ENCODE measurements around the gene TMEM39B.
"Not testable (repeated sequence)": the region's sequence is repeated elsewhere in the genome, so short reads cannot be mapped to it uniquely, and the experiment has no call there.

The TMEM39B gene

DNA sequence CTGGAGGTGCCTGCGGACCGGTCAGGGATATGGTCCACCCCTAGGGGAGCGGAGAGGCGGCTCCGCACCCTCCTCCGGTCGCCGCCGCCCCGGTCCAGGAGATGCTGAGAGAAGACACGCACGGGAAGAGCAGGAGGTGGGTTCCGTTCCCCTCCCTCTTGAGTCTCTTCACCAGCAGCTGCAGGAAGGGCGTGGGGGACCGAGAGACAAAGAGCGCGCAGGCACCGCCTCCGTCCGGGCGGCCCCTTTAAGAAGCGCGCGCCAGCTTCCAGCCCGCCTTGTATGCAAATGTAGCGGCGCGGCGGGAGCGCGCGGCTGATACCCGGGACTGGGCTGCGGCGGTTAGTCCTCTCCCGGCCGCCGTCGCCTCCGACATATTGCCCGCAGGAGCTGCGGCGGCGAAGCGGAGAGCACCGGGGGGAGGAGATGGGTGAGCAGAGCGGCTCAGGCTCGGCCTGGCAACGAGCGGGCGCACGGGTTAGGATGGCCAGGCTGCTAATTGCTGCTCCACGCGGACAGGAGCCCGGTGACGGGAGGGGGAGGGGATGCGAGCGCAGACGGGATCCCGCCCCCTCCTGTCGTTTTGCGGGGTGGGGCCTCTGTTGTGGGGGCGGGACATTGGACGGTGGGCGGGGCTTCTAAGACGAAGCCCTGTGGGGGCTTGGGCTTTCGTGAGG is at the start of gene TMEM39B:
TSS of gene TMEM39B (plus strand) at position 318 of the 677 bp plus-strand sequence. CDS start at position 427, 109 bp downstream.
- DNase-seq, result peak; percentile 80 to 90

DNA sequence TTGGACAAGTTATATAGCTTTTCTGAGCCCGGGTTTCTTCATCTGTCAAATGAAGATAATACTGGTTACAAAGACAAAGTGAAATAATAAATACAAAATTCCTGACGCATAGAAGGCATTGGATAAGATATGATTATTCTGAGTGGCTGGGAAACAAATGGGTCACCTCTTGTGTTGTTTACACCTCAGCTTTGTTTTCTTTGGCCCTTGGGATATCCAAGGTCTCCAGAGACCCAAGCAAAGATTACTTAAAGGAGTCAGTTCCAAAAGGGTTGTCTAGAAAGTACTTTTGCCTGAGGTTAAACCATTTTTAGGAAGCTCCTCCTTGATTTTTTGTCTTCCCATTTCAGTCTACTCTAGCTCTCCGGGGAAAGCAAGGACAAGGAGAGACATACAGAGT is 49.4 kb upstream of the TMEM39B start:
- no peak for DNase-seq

DNA sequence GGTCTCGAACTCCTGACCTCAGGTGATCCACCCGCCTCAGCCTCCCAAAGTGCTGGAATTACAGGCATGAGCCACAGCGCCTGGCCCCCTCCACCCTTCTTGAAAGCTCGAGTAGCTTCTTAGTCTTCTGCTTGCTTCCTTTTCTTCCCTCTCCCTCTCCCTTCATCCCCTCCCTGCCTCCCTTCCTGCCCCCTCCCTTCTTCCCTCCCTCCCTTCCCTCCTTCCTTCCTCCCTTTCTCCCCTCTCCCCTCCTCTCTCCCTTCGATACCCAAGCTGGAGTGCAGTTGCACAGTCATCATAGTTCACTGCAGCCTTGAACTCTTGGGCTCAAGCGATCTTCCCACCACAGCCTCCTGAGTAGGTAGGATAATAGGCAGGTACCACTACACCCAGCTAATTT is 47.2 kb upstream of the TMEM39B start:
- no peak for DNase-seq

DNA sequence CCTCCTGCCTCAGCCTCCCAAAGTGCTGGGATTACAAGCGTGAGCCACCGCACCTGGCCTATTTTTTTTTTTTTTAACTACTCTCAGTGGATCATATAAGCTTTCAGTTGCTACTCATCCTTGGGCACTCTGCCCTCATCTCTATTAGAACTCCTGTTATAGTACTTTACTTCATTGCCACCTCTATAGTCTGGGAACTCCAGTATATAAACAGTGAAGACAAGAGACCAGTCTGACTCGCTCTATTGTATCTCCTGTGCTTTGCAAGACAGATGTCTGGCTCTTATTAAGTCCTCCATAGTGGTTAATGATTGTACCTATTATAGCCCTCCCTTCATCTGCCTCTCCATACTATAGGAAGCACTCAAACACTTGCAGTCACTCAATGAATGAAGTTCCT is 44.0 kb upstream of the TMEM39B start:
- DNase-seq, result no peak

DNA sequence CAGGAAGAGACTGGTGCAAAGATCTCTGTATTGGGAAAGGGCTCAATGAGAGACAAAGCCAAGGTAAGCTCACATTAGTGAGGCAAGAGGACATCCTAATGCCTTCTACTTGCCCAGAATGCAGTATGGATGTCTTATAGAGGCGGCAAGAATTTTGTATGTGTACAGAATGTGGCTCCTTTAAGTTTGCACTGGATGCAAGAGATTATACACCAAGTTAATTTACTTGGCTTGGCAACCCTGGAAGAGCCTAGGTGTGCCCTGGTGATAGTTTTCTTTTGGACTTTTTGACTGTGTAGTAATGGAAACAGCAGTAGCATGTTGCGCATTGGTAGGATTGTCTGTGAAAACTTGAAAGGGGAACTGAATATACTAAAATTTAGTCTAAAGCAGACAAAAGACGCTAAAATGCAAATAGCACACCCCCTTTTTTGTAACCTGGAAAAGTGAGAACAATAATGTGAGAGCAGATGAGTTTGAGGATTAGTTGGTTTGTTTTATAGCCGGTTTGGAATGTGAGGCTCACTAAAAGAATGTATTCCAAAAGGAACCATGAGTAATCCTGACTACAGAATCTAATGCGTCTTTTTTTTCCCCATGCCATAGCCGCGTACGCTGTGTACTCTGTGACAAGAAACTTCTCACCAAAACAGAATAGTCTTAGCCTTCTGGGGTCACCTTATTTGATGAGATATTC is 41.0 kb upstream of the TMEM39B start:
- no peak for DNase-seq

DNA sequence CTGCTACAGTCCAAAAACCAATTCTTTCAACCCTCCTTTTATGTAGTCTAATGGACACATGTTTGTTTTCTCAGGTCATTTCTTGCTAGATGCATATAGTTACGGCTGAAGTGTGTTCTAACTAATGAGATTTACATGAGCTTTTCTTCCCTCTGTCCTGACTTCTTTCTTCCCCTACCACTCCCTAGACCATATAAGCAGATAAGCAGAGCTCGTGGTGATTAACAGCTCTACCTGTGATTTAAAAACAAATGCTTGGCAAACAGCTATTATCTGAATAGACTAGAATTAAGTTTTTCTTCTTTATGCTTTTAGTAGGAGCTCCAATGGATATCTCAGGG is 40.5 kb upstream of the TMEM39B start:
- no peak for DNase-seq

DNA sequence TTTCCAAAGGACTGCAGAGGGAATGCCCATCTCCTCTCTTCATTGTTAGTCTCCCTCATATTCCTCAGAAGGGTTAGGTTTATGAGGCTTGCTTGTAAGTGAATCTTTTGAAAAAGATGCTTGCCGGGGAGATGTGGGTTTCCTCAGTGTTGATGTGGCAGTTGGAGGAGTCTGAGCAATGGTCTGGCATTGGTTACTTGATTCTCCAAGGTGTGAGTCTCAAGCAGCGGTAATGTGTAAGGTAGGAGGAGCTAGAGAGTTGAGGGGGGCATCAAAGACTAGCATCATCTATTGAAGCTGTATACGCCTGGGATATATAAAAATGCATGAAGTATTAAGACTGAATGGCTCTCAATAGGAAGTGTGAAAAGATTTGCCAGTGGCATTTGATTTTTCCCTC is 37.6 kb upstream of the TMEM39B start:
- no peak for DNase-seq

DNA sequence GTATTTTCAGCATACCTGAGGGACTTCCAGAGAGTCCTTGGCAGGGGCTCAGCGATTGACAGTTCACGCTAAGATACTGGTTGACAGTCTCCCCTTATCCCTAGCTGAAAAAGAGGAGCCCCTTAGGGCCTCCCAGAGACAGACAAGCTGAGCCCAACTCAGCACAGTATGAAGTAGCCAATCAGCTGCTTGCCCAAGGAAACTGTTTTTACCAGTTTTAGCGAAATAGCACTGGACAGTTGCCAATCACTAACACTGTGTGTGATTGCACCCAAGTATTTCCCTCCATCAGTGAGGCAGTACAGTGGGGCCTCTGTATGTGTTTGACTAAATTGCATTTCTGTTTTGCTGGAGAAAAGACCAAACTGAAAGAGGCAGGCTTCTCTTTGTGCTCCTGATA is 32.0 kb upstream of the TMEM39B start:
- no peak for DNase-seq

DNA sequence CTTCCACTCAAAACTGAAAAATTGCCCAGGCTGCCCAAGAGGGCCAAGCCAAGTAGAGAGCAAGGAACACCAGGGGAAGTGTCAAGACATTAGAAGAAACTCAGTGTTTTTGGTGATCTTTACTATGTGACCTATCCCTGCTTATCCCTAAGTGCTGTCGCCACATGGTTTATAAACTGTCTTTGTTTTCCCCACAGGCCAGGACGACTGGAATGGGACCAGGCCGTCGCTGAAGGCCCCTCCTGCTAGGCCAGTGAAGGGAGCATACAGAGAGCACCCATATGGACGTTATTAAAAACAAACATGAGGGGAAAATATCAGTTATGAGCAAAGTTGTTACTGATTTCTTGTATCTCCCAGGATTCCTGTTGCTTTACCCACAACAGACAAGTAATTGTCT is 30.4 kb upstream of the TMEM39B start:
- no peak for DNase-seq

DNA sequence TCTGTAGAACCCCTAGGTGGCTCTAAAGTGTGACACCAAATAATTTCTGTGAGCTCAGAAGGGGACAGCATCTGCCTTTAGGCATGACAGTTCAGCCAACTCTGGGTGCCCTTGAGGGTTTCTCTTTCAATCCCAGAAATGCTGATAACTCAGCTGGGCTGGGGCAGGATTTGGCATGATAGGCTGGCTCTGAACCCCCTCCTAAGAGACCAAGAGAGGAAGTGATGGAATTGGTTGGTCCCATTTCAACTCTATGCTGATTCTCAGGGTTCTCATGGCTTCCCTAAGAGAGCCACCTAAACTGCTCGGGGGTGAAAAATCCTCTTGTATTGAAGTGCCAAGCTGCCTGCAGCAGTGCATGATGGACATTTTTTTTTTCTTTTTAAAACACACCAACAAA is 28.5 kb upstream of the TMEM39B start:
- DNase-seq, result no peak

DNA sequence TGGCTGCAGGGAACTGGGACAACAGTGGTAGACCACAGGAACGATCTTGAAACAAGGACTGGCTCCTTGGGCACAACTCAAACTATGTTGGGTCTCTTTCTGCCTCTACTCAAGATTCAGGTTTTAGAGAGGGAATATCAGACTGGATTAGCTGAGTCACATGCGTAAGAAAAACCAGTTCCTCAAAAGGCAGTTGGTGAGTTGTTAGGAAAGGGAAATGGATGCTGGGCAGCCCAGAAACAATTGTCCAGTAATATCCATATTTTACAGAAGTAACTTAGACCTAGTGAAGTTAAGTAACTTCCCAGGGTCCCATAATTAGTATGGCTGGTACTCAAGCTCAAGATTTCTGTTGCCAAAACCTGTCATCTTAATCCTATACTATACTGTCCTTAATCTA is 27.0 kb upstream of the TMEM39B start:
- no peak for DNase-seq

DNA sequence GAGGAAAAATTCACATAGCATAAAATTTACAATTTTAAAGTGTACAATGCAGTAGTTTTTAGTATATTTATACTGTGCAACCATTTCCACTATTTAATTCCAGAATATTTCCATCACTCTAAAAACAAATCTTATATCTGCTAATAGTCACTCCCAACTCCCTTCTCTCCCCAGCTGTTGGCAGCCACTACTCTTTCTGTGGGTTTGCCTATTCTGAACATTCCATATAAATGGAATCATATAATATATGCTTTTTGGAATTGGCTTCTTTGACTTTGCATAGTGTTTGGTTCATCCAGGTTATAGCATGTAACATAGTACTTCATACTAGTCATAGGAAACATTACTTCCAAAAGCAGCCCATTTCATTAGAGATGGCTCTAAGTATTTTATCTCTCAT is 25.0 kb upstream of the TMEM39B start:
- DNase-seq, result no peak

DNA sequence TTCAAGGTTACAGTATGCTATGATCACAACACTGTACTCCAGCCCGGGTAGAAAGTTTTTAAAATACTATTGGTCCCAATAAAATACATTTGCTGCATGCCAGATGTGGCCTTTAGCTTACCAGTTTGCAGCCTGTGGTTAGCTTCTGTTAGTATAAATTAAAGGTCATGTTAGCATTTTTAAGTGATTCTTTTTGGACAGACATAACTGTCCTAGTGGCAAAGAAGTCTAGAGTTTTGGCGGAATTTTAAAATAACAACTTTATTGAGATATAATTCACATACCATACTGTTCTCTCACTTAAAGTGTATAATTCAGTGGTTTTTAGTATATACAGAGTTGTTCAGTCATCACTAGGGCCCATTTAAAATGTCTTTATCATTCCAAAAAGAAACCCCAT is 24.3 kb upstream of the TMEM39B start:
- no peak for DNase-seq

DNA sequence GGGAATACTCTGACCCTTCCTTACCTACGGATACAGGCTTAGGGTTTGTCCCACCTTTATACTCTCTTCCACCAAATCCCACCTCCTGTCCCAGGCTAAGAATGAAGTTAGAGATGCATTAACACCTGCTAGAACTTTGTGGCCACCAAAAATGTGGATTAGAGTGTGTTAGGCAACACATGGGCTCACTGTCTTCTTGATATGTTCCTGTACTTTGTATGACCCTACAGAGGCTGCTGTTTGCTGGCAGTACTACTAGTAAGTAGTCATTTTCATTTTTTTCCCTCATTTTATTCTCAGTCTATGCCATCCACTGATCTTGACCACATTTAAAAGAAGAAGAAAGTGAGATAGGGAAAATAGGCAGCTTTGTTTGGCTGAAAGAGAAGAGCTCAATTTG is 21.0 kb upstream of the TMEM39B start:
- DNase-seq, result no peak

DNA sequence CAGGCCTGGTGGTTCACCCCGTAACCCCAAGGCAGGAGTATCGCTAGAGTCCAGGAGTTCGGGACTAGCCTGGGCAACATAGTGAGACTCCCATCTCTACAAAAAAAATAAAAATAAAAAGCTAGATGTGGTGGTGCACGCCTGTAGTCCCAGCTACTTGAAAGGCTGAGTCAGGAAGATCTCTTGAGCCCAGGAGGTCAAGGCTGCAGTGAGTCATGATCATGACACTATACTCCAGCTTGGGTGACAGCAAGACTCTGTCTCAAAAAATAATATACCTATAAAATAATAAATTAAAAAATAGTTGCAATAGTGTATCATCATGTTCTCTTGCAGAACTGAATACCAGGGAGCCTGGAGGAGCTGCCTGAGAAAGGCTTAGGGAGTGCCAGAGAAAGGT is 19.9 kb upstream of the TMEM39B start:
- no peak for DNase-seq

DNA sequence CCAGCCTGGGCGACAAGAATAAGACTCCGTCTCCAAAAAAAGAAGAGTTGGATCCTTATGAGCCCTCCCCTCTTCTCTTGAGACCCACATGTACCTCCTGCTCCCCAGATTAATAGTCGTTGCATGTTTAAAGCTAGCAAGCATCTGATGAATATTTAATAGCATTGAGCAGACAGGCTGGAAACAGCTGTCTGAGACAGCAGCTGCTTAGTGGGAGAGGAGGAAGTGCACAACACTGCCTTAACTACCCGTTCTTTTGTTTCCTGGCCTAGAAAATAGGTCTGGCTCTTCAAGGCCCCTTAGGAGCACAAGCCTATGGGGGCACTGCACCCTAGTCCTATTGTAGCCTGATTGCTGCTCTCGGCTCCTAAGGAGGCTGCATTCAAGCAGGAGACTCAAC is 17.3 kb upstream of the TMEM39B start:
- no peak for DNase-seq

DNA sequence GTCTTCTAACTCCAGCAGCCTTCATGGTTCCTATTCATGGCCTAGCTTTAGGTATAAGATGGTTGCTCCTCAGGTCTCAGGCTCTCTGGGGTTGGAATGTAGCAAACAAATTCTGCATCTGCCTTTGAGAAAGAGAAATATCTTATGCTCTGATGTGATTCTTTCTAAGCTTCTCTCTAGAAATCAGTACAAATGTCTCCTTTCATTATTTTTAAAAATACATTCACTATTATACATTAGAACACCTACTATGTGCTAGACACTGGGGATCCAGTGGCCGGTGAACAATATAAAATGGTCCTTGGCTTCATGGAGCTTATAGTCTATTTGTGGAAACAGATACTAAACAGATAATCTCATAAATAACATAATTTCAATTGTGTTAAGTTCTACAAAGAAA is 16.1 kb upstream of the TMEM39B start:
- no peak for DNase-seq

DNA sequence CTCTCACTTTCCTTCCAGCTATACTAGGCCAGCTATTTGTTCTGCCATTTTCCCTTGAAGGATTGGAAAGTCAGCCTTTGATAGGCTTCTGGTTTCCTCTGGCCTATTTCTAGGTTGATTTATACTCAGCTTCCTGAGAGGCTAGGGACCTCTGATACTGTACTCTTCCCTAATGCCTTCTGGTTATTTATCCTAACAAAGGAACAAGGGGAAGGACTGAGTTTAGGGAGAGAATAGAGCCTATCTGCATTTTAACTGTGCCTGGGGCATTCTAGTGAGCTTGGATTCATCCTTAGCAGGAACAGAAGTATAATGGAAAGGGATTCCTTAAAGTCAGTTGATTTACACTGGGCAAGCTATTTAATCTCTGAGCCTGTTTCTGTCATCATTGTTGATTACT is 11.8 kb upstream of the TMEM39B start:
- no peak for DNase-seq

DNA sequence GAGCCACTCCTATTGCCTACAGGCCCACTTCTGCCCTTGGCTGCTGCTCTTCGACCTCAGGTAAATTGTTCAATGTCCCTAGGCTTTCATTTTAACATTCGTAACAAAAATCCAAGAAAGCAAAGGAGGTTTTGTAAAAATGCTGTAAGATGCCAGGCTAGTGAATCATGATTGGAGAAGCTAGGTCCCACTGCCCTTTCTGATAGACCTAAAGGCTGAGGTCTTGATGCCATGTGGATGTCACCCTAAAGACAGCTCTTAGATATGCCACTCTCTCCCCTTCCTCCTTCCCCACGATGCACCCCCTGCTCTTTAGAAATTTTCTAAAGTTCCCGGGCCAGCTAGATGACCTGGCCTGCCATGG is 9.9 kb upstream of the TMEM39B start:
- peak in 1 of 2 experiments; percentile 6 for DNase-seq

DNA sequence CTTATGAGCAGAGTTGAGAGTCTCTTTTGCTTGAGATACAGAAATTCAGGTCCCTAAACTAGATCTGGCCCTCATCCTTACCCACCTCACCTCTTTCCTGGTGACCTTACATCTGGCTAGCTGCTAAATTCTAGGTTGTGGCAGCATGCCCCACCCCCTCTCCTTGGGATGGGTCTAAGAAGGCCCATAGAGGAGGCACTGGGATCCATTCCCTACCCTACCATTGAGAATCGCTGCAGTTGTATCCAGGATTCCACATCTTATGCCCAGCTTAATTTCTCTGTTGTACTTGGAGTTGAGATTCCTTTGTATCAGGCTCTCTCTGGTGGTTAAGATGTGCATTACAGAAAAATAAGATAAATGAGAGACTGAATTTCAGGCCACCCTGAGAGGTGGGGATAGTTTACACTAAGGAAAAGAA is 9.5 kb upstream of the TMEM39B start:
- DNase-seq, result peak in 1 of 2 experiments; percentile 62

DNA sequence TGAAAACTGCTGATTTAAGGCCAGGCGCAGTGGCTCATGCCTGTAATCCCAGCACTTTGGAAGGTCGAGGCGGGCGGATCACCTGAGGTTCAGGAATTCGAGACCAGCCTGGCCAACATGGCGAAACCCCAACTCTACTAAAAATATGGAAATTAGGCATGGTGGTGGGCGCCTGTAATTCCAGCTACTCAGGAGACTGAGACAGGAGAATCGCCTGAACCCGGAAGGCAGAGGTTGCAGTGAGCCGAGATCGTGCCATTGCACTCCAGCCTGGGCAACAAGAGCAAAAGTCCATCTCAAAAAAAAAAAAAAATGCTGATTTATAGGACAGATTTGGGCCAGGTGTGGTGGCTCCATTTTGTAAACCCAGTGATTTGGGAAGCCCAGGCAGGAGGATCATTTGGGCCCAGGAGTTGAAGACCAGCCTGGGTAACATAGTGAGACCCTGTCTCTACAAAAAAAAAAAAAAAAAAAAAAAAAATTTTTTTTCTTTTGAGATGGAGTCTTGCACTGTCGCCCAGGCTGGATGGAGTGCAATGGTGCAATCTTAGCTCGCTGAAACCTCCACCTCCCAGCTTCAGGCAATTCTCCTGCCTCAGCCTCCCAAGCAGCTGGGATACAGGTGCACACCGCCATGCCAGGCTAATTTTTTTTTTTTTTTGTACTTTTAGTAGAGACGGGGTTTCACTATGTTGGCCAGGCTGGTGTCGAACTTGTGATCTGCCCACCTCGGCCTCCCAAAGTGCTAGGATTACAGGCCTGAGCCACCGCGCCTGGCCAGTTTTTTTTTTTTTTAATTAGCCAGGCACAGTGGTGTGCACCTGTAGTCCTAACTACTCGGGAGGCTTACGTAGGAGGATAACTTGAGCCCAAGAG is 6.9 kb upstream of the TMEM39B start:
- not testable (repeated sequence) for DNase-seq

DNA sequence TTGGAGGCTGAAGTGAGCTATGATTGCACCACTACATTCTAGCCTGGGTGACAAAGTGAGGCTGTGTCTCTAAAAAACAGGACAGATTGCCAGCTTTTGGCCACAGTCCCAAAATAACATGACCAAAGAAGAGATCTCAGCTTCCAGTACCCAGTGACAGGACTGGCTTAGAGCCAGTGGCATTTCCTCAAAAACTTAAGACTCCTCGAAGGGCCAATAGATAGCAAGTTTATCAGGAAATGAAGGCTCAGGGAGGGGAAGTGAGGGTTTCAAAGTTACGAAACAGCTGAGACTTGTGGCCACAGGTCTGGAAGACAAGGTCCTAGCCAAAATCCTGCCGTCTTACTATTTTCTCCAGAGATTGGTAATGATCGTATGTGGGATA is 6.3 kb upstream of the TMEM39B start:
- DNase-seq, result peak; percentile 28 to 70

DNA sequence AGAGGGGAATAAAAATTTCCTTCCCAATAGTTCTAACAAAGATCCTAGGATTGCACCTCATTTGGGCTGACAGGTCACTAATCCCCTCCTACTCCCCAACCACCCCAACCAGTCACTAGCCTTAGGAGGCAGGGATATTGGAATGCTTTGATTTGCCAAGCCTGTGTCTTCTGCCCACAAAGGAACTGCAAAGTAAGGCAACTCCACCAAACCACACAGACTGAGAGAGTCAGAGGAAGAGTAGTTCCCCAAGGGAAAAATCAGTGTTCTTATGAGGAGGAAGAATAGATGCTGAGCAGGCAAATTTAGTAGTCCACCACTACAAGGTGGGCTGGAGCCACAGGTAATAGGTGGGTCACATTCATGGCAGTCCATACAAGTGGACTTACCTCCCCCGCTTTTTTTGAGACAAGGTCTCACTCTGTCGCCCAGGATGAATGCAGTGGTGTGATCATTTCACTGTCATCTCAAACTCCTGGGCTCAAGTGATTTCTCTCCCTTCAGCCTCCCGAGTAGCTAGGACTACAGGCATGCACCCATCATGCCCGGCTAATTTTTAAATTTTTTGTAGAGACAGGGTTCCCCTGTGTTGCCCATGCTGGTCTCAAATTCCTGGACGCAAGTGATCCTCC is 3.7 kb upstream of the TMEM39B start:
- DNase-seq, result no peak

Measured in SW 1271 (cell line).